ENCODE measurements around the gene FOXN3. TPM values are rescaled to one million over a fixed set of nuclear protein-coding genes. Genes with fewer than 3 reads are reported as not detected.

The FOXN3 gene
- total and polyA plus RNA-seq, 10 of the 15 experiments (the other 5 are each of a cell fraction or from before 2014, with no cell fraction given): 4.5 to 68.9 (median 29.7) TPM

- no peak for FAIRE-seq
- peak overlapping the region; percentile 40; the same call in 1 of the 2 replicates for H3K27ac ChIP-seq (ENCODE audit: control insufficient read depth, insufficient read depth)
- H3K9me3 ChIP-seq (replicated peaks; ENCODE audit: control insufficient read depth, insufficient read depth, low read length): peaks cover 19% of the 10 kb centered on the region; the same call in 2 of the 3 replicates
- ChIA-PET RAD21 (ENCODE audit: unreplicated experiment) (interaction anchor here (0.8 to 1.1 kb wide), 2 partner anchors 11 to 59 kb away, joined by 3 to 4 read pairs; no protein-coding TSS in a partner anchor), POLR2A (interaction anchor here (1.0 to 1.4 kb wide), 2 partner anchors 12 to 38 kb away, joined by 3 to 5 read pairs; no protein-coding TSS in a partner anchor), SMC1A (ENCODE audit: uncharacterized antibody, unreplicated experiment) (interaction anchor here (1.0 to 3.5 kb wide), 4 partner anchors 20 to 542 kb away, joined by 3 to 10 read pairs (median 4); no protein-coding TSS in a partner anchor), CTCF (interaction anchor here (0.6 kb wide), 1 partner anchor 11 kb away, joined by 4 read pairs; no protein-coding TSS in a partner anchor)
- TF ChIP-seq SKIL (IDR thresholded peaks at IDR 0.05; ENCODE audit: low read depth, poor library complexity, severe bottlenecking) (no peak), ZNF24 (IDR thresholded peaks at IDR 0.05) (no peak), IRF4 (IDR thresholded peaks at IDR 0.05; ENCODE audit: low read depth, low read length) (no peak), NBN (IDR thresholded peaks at IDR 0.05) (no peak), MAX (IDR thresholded peaks at IDR 0.05; ENCODE audit: low read depth, low read length) (no peak), TAF1 (IDR thresholded peaks at IDR 0.05; ENCODE audit: borderline replicate concordance, low read depth, low read length) (no peak), BMI1 (IDR thresholded peaks at IDR 0.05; ENCODE audit: borderline replicate concordance) (no peak), RAD51 (IDR thresholded peaks at IDR 0.05) (no peak), E2F4 (IDR thresholded peaks at IDR 0.05; ENCODE audit: low read depth, low read length) (no peak), POU2F2 (IDR thresholded peaks at IDR 0.05; ENCODE audit: borderline replicate concordance, low read depth, low read length) (no peak), BHLHE40 (IDR thresholded peaks at IDR 0.05; ENCODE audit: borderline replicate concordance in 1 of 2, low read depth in 2 of 2, low read length in 1 of 2) (no peak)
- H3K79me2 ChIP-seq (ENCODE audit: control insufficient read depth, insufficient read depth, low read length): peaks cover 77% of the 10 kb centered on the region
- BruUV-seq (replicated peaks): no TSS peak
- ATAC-seq: peak; percentile 32
- H3K4me3 ChIP-seq: no peak overlapping the region
- H2AFZ ChIP-seq (ENCODE audit: control insufficient read depth, low read depth, low read length): no peak overlapping the region
- intact Hi-C loops (cut with micrococcal nuclease; ENCODE audit: unreplicated experiment): no loop called here
- in situ Hi-C loops (cut with MboI): no loop called here
- no peak overlapping the region for H3K4me2 ChIP-seq (ENCODE audit: control insufficient read depth, insufficient read depth)
- no peaks in the 10 kb centered on the region for H3K27me3 ChIP-seq (replicated peaks in 1 of 2; ENCODE audit: control insufficient read depth in 2 of 2, insufficient read depth in 2 of 2, low read length in 1 of 2)
- H3K36me3 ChIP-seq (ENCODE audit: control insufficient read depth in 2 of 2, insufficient read depth in 2 of 2, low read length in 1 of 2): no peaks in the 10 kb centered on the region; a peak in 2 of 4 replicates
- no peak for DNase-seq (ENCODE audit: low read depth, low spot score)
- peaks cover 20% of the 10 kb centered on the region for H3K4me1 ChIP-seq (ENCODE audit: control insufficient read depth, insufficient read depth, low read length)
- 84% methylated on average over 10 of the region's 10 CpGs for WGBS (ENCODE audit: insufficient coverage, insufficient replicate concordance, low lambda C conversion rate, missing lambda C conversion rate)
- no peaks in the 10 kb centered on the region for H4K20me1 ChIP-seq (ENCODE audit: control insufficient read depth, insufficient read depth)
- no peak overlapping the region for H3K9ac ChIP-seq (ENCODE audit: control insufficient read depth, insufficient read depth, low read length)
Measured at GRCh38 chr14:89371585-89372511, 45.2 kb downstream of the FOXN3 start.
